H1 (cell line): Measurements from ENCODE around the gene SULT2B1. TPM values are rescaled to one million over a fixed set of nuclear protein-coding genes. Genes with fewer than 3 reads are reported as not detected.

Experiments
- TEAD4 ChIP-seq: IDR thresholded peaks from 2 replicates; pipeline ENCODE4 v1.6.1; 2012; ENCODE audit warnings: low read depth, low read length, inconsistent platforms, mixed read lengths
- polyA plus RNA-seq, 7 experiments: library from polyadenylated mRNA; depleted of rRNA in 3 of 7; stranded (reverse) in 5 of 7; unstranded in 2 of 7; fragments of >200 nt in 5 of 7; fragments of 200-250 nt in 2 of 7; gene quantifications; 1 replicate in 5 of 7; 2 replicates in 1 of 7; 4 replicates in 1 of 7; pipeline versions ENCODE4 v1.2.1 to v1.2.3, GENCODE V29; 2011 to 2013; ENCODE audit warnings: missing spikeins in 2 of 7, mixed read lengths in 2 of 7
- total RNA-seq: library from RNA; stranded (reverse); fragmentation: NEBNext Ultra II Directional; extraction: Animal tissue kit (Norgen Biotek cat#: 25700); gene quantifications from 2 replicates; pipeline ENCODE4 v1.2.1, GENCODE V29; 2021

Gene SULT2B1
- total and polyA plus RNA-seq, 2 of the 8 experiments (the other 6 are each of a cell fraction or from before 2014, with no cell fraction given): 1.5 to 2.6 TPM

GRCh38 chr19:48558018-48558684 lies 6.2 kb downstream of the SULT2B1 start (continued):
- TF ChIP-seq TEAD4: no peak
